ENCODE data around the gene CERS6.

GRCh38 chr2:168552450-168552856 is 96.4 kb downstream of the CERS6 start:
- no peak for TF ChIP-seq ISL1 (CRISPR knock-in tag; IDR thresholded peaks at IDR 0.05)
- TF ChIP-seq ZFP30 (CRISPR knock-in tag; IDR thresholded peaks at IDR 0.05) = no peak
- TF ChIP-seq PATZ1 (CRISPR knock-in tag; IDR thresholded peaks at IDR 0.05; ENCODE audit: borderline replicate concordance) = no peak
- TF ChIP-seq POU6F1 (CRISPR knock-in tag; IDR thresholded peaks at IDR 0.05; ENCODE audit: borderline replicate concordance, low read depth) = no peak
- no peak for TF ChIP-seq RARB (CRISPR knock-in tag; IDR thresholded peaks at IDR 0.05)
- no peak for TF ChIP-seq ZC3H10 (CRISPR knock-in tag; IDR thresholded peaks at IDR 0.05)
- TF ChIP-seq, protein P1, sequence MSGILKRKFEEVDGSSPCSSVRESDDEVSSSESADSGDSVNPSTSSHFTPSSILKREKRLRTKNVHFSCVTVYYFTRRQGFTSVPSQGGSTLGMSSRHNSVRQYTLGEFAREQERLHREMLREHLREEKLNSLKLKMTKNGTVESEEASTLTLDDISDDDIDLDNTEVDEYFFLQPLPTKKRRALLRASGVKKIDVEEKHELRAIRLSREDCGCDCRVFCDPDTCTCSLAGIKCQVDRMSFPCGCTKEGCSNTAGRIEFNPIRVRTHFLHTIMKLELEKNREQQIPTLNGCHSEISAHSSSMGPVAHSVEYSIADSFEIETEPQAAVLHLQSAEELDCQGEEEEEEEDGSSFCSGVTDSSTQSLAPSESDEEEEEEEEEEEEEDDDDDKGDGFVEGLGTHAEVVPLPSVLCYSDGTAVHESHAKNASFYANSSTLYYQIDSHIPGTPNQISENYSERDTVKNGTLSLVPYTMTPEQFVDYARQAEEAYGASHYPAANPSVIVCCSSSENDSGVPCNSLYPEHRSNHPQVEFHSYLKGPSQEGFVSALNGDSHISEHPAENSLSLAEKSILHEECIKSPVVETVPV (CRISPR knock-in tag; IDR thresholded peaks at IDR 0.05) = no peak
- TF ChIP-seq ESRRG (CRISPR knock-in tag; IDR thresholded peaks at IDR 0.05) = no peak
- TF ChIP-seq SNAI2 (CRISPR knock-in tag; IDR thresholded peaks at IDR 0.05) = no peak
- TF ChIP-seq PPARA (CRISPR knock-in tag; IDR thresholded peaks at IDR 0.05; ENCODE audit: borderline replicate concordance) = no peak
- TF ChIP-seq ARNTL (CRISPR knock-in tag; IDR thresholded peaks at IDR 0.05; ENCODE audit: borderline replicate concordance, low read depth) = no peak
